NCI-H1092 (cell line): Measurements from ENCODE around the gene RECK.

Experiments used
- DNase-seq: peaks from one replicate; lab custom pipeline; 2025; lab: John Stamatoyannopoulos, UW

RECK gene

DNA sequence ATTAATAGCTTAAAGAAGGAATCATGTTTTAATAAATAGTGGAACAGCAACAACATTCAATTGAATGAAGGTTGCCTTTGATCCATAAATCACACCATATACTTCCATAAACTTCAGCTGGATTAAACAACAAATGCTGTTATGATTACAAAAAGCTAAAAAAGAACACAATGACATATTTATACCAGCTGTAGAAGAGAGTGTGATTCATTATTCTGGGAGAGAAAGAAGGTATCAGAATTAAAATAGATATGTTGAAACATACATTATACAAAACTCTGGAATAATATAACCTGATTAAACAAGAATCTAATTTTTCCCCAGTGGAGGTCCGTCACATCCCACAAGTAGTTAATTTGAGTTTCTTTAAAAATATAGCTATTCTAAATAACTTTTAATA is 7.5 kb upstream of the RECK start:
- no peak for DNase-seq

DNA sequence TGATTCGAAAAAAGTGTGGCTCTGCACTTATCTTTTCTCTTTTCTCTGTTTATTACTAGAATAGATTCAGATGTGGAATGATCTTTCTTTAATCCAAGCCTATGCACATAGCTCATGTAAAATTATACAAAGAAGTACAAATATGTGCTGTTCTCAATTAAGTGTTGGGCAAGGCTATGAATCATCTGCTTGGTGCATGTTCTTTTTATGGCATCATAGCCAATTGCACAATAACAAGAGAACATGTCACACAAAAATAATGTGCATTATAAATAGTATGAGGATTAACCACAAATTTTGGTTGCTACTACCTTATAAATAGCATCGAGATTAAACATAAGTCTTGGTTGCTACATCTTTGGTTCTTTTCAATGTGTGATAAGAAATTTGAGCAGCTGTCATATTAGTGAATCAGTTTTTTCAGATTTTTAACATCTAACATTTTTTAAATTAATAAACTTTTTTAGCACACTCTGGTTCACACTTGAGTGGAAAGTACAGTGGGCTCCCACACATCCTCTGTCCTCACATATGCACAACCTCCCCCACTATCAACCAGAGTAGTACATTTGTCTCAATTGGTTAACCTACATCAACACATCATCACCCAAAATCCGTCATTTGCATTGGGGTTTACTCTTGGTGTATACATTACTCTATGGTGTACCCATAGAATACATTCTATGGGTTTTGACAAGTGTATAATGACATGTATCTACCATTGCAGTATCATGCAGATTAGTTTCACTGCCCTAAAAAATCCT is 6.8 kb upstream of the RECK start:
- DNase-seq: no peak

DNA sequence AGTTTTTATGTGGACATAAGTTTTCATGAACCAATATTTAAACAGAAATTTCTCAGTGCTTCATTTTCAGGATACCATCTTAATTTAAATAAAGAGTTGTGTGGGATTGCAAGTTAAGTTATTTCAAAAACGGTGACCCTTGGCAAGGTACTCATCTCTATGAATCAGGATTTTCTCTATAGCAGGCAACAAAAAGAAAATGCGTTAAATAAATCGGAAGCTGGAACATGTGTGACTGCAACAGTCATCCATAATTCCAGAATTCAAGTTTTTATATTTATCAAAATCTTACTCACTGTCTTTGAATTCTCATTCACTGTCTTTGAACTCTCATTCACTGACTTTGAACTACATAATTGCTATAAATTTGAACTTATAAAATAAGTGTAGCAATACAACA is 5.8 kb upstream of the RECK start:
- no peak for DNase-seq

DNA sequence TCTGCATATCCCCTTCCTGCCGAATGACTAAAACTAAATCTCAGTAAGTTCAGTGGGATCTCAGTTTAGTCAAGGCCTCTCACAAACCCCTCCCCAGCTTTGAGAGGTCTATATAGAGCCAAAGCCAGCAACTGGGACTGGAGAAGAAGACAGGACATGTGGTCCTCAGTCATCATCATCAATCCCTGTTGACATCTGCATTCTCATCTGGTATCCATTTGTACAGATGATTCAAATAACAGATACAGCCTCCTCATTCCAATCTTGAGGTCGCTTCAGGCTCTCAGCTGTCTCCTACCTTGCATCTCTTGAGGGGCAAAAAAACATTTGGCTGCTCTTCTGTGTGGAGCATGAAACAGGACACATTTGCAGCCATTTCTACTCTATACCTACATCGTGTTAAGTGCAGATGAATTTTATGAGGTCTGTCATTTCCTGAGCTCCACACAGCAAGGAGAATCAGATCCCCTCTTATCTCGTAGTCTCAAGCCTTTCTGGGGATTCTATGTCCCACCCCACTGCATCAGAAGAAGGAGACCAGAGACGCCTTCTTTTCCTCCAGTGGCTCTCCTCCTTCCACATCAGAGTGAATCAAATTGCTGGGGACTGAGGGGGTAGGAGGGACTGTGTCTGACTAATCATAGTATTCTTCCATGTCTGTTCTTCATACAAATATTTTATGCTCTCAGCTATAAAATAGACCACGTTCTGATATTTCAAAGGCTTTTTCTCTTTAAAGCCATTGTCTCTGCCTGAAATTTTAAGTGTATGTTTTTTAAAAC is 4.7 kb upstream of the RECK start:
- DNase-seq: no peak

DNA sequence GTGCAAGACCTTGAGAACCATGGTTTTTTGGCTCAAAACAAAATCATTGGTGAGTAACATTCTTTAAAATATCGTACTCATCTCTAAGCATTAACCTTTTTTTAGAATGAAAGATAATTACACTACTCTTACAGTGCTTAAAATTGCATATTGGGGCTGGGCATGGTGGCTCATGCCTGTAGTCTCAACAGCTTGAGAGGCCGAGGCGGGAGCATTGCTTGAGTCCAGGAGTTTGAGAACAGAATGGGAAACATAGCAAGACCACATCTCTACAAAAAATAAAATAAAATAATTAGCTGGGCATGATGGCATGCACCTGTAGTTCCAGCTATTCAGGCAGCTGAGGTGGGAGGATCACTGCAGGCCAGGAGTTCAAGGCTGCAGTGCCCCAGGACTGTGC is 2.9 kb upstream of the RECK start:
- no peak for DNase-seq

DNA sequence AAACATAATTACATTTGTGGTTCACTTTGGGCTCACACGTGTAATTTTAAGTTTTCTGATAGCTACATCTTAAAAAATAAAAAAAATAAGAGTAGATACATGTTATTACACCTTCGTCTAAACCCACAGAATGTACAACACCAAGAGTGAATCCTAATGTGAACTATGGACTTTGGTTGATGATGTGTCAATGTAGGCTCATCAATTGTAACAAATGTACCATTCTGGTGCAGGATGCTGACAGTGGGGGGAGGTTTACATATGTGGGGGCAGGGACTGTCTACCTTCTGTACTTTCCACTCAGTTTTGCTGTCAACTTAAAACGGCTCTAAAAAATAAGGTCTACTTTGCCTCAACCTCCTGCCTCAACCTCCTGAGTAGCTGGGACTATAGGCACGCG is 2.5 kb upstream of the RECK start:
- DNase-seq: no peak

DNA sequence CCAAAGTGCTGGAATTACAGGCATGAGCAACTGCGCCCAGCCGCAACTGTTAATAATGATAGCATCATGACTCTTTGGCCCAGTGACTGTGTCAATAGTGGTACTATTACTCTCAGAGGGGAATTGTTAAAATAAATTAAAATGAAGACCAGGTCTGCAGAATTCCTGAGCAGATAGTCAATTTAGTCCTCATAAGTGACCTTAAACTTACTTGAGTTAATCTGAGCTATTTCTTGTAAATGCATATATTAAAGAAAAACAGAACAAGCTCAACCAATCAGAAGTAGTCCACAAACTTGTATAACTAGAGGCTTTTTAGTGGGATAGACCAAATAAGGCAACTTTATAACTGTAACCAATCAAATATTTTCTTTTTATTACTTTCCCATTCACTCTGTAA is 1.7 kb upstream of the RECK start:
- no peak for DNase-seq

DNA sequence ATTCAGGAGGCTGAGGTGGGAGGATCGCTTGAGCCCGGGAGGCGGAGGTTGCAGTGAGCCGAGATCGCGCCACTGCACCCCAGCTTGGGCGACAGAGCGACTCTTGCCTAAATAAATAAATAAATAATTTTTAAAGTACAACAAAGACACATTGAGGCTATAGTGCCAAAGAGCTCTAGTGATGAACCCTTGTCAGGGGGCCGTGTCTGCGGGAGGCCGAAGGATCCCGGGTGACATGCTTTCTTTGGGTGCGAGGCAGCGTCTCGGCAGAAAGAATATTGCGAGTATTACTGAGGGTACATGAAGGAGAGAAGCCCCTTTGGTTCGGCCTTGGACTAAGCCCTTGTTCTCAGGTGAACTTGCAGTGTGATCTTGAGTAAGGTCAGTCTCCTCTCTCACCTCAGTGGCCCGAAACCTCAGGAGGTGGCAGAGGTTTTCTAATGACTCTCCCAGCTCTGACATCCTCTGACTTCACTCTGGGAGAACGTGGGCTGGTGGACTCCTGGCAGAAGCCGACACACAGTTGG is 397 bp upstream of the RECK start:
- DNase-seq: no peak

DNA sequence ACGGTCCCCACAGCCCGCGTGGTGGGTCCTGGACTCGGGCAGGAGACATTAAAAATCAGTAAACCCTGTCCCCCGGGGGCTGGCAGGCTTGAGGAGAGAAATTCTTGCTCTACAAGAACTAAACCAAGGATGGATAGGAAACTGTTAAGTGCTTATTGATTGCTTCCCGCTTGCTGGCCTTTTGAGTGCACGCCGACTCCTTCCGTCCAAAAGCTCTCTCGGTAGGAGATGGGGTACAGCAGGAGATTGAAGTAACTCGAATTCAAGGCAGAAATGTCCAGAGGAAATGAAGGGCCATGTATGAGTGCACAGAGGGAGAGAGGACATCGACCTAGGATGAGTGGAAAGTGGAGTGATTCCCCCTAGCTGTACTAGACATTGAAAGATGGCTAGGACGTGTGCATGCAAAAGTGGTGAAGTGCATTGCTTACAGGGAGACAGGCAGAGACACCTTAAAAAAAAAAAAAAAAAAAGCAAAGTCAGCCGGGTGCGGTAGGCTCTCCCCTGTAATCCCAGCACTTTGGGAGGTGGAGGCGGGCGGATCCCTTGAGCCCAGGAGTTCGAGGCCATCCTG is 923 bp downstream of the RECK start:
- no peak for DNase-seq

DNA sequence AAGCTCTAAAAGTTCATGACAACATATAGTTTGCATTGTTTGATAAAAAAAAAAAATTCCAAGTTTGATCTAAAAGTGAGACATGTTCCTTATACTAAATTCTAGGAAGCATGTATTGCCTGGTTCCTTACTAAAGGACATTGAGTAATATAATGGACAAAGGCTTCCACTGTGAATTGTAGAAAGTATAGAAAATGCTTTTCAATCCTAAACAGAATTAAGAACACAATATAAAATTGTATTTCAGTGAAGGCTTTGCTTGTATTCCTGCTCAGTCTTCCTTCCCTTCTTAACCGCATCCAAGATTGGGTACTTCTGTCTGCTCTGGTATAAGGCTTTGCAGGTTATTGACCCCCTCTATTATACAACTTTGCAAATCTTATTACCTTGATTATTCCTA is 2.4 kb downstream of the RECK start:
- DNase-seq: no peak

DNA sequence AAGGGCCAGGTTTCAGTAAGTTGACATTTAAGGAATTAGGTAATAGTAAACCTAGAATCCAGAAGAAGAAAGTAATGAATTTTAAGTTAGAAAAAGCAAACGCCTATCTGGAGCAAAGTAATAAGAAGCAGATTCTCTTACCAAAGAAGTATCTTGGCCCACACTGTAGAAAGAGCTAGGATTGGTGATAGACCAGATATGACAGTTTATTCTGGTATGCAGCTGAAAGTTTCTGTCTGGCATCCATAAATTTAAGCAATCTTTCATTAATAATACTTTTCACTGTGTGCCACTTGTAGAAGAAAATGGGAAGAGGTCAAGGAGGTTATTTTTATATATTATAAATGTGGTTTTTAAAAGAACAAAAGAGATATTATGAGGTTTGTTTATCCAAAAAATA is 3.0 kb downstream of the RECK start:
- DNase-seq: no peak

DNA sequence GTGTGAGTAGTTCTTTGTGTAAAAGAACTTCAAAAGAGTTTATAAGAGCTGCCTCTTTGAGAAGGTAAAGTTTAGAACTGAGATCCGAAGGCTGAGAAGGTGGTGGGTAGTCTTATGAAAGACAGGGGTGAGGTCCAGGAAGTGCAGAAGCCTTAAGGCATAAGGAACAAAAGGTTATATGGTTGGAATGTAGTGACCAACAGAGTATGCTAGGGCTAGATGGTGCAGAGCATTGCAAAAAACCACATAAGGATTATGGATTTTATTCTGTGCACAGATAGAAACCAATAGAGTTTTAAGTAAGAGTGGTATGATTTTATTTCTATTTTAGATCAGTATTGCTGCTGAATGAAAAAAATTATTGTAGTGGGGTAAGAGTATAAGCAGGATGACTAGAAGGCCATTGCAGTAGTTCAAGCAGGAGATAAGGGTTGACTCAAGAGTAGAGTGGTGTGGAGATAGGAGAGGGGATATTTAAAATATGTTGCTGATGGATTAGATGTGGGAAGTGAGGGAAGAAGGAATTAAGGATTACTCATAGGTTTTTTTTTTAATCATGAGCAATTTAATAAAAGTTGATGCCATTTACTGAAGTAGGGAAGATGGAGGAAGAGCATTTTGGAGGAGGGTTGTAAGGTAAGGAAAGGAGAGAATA is 3.7 kb downstream of the RECK start:
- no peak for DNase-seq

DNA sequence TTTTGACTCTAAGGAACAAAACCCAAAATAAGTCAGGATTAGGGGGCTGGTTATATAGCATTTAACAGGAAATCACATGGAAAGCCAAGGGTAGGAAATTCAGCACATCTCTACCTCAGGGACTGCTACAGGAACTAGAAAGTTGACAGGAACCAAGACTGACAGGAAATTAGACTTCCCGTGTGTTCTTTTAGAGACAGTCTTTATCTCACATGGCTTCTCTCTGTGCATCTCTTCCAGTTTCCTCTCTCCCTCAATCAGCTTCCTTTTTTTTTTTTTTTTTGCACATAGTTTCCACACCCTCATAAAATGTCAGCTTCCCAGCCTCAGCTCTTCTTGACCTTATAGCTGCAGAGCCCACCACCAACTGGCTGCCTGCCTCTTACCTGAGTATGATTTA is 4.8 kb downstream of the RECK start:
- DNase-seq: no peak

DNA sequence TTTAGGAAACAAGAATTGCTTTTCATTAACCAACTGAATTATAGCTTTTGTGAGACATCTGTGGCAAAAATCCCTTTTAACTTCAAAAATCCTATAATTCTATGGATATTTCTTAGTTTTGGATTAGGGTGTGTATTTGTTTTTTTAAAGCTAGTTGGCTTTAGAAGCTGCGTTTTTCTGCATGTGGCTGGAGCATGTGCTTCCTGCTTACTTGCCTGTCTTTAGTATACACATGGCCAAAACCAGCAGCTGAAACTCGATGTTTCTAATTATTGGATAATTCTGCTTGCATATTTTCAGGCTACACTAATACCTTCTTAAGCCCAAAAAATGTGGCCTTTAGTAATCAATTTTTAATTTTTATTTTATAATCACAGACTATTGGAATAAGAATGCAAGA is 8.9 kb downstream of the RECK start:
- DNase-seq: no peak

DNA sequence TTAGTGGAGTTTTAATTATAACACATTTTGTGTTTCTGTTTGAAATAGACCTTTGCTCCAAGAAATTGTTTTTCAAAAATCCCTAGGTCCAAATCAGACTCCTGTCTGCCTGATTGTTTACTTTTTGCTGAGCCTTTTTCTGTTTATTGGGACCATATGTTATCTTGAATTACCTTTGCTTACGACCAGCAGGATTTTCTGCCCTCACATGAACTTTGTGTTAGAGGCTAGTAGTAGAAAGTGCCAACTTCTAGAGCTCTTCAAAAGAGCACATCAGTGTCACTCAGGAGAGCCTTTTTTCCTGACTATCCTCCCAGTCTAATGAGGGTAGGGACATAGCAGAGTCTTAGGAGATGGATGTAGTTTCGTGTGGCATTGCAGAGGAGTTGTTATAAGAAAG is 10.2 kb downstream of the RECK start:
- no peak for DNase-seq

DNA sequence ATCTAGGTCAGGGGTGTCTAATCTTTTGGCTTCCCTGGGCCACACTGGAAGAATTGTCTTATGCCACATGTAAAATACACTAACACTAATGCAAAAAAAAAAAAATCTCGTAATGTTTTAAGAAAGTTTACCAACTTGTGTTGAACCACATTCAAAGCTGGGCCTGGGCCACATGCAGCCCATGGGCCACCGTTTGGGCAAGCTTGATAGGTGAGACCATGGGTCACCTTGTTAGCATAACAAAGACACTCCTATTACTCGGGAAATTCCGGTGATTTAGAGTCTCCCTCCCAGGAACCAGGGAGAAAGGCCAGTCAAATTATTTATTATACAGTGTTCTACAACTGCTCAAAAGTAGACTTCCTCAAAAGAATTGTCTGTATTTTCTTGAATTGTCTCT is 12.7 kb downstream of the RECK start:
- DNase-seq: no peak

DNA sequence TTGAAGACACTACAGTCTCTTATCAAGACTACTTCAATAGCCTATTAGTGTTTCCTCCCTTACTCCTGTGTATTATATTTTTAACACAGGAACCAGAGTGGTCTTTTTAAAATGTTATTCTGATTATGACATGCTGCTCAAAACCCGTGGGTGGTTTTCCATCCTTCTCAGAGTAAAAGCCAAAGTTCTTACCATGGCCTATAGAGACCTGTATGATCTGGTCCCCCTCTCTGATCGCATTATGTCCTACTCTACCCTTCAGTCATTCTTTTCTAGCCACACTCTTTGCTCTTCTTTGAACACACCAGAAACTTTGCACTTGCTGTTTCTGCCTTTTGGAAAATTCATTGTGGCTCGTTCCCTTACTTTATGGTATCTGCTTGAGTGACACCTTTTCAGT is 13.8 kb downstream of the RECK start:
- no peak for DNase-seq

DNA sequence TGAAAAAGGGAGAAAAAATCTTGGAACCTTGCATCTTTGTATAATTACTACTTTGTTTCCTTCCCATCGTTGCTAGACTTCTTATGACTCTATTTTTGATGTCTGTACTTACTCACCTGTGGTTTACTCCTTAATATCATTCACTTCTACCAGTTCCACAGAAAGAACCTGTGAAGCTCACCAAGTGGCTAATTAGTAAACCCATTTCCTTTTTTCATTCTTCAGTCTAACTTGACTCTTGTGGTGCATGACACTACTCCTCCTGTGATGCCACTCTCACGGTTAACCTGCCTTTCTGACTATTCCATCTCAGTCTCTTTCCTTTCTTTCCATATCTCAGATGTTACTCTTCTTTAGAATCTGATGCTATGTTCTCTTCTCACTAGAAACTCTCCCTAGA is 14.6 kb downstream of the RECK start:
- no peak for DNase-seq

DNA sequence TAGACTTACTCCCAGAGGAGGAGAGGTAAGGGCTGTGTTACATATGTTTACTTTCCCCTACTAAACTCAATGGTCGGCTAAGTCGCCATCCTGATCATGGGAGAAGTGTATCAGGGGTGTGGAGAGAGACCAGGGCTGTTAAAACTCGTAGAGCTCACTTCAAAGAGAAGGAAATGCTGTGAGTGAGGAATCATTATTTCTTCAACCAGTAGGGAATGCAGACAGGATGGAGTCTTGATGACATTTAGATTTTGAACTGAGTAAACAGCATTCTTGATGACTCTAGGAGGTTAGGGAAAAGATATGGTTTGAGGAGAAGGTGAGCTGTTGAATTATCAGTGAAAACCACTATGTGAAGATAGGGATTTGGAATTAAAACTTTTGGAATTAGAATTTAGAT is 17.3 kb downstream of the RECK start:
- no peak for DNase-seq

DNA sequence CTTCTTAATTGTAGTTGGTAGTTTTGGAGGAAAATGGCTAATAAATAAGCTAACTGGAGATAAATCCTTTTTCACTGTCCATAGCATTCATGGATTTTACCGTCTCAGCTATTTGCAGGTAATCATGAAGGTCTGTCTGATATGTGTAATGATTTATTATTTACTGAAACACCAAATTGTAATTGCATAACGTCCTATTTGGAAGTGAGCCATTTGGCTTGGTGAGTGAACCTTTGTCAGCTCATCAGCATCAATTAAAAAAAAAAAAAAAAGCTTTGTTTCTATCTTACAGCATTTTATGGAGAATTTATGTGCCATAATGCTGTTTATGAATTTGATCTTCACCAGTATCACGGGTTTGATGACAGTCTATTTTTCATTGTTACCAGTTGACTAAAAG is 20.2 kb downstream of the RECK start:
- no peak for DNase-seq

DNA sequence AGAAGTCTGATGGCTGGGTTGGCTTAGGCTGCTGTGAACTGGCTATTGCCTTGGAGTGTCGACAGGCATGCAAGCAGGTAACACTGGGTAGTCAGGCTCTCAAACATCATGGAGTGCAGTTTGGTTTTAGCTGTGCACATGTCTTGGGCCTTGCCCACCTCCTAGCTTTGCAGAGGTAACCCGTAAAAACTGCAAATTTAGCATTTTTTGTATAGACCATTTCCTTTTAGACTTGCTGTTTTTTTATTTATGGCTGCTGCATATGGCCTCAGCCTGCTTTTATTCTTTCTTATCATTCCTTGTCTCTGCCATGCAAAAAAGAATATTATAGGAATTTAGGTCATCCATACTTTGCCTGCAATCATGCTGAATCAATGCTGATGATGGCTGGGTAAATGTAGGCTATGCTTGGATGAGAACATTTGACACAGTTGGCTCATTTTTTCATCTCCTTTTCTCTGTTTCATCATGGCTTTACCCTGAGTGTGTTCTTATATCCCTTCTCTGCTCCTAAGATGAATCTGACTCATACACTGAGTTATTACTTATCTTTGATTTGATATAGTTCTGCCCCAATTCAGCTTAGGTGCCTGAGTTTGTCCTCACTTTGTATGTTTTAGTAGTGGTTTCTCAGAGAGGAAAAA is 27.2 kb downstream of the RECK start:
- no peak for DNase-seq

DNA sequence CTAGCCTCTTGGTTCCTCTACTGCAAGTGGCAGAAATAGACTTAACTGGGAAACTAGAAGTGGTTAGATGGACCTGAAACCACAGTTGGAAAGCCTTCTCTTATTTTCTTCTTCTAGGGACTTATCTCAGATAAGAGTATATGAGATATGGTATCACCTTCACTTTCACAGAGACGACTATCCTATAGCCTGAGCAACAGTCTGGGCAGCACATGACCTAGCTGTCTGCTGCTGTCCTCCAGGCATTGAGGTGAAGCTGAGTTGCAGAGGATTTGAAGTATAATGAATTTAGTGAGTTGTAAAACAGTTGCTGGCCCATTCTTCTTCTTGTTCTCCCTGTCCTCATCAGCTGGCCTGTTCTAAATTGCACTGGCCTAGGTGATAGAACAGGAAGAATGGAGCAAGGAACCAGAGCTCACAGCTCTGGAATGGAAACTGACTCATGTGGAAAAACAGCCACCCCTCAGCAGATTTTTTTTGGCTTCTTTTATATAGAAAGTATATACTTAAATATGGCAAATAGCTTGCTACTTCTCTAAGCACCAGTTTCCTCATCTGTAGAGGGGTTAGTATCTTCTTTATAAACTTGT is 27.8 kb downstream of the RECK start:
- DNase-seq: no peak
